Measurements from ENCODE around the gene PARP4. TPM values are rescaled to one million over a fixed set of nuclear protein-coding genes. Genes with fewer than 3 reads are reported as not detected.
"Not testable (repeated sequence)": the region's sequence is repeated elsewhere in the genome, so short reads cannot be mapped to it uniquely, and the experiment has no call there.

The PARP4 gene
- total and polyA plus RNA-seq, 2 experiments from 2014 or later: 12.9 to 32.9 TPM

DNA sequence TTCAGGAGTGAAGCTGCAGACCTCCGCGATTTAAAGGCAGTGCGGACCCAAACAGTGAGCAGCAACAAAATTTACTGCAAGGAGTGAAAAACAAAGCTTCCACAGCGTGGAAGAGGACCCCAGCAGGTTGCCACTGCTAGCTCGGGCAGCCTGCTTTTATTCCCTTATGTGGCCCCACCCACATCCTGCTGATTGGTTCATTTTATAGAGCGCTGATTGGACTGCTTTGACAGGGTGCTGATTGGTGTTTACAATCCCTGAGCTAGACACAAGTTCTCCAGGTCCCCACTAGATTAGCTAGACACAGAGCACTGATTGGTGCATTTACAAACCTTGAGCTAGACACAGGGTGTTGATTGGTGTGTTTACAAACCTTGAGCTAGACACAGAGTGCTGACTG is 6.3 kb downstream of the PARP4 start:
- not testable (repeated sequence) for H3K27me3 ChIP-seq (ENCODE audit: insufficient read depth); H3K27me3 Mint-ChIP-seq (ENCODE audit: insufficient read depth, low read depth, poor library complexity); H3K36me3 ChIP-seq (ENCODE audit: insufficient read depth); H2AFZ ChIP-seq; ATAC-seq; H3K4me1 ChIP-seq (ENCODE audit: insufficient read depth); H4K20me1 ChIP-seq (replicated peaks; ENCODE audit: insufficient read depth); H3K27ac Mint-ChIP-seq; H3K4me1 Mint-ChIP-seq; H3K4me3 Mint-ChIP-seq; H3K27ac ChIP-seq (ENCODE audit: low read depth); H3K4me2 ChIP-seq; DNase-seq (ENCODE audit: low spot score); H3K4me3 ChIP-seq; H3K9me2 ChIP-seq (ENCODE audit: insufficient read depth); H3F3A ChIP-seq (replicated peaks; ENCODE audit: low read depth)
- H3K79me2 ChIP-seq (replicated peaks; ENCODE audit: insufficient read depth): peaks cover 48% of the 10 kb centered on the region
- H3K36me3 Mint-ChIP-seq (ENCODE audit: low read depth): peaks cover 24% of the 10 kb centered on the region
- peaks cover 10% of the 10 kb centered on the region for H3K9me3 Mint-ChIP-seq

DNA sequence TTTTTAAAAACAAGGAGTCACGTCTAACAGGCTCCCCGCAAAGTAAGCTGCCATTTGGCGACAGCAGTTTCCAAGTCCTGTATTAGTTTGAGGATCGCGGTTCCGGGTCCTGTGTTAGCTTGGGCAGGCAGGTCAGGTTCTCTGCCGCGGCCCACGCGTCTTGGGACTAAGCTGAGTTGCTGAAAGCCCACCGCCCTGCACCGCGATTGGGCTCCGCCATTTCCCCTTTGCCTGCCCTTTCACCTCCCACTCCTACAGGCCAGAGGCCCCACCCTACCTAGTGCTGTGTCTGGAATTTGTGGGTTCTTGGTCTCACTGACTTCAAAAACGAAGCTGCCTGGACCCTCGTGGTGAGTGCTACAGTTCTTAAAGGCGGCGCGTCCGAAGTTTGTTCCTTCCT is 6.8 kb downstream of the PARP4 start:
- Mint-ChIP-seq H3K4me1 (peaks cover 4% of the 10 kb centered on the region), H3K36me3 (ENCODE audit: low read depth) (peaks cover 21% of the 10 kb centered on the region), H3K4me3 (no peak overlapping the region), H3K27ac (no peak overlapping the region), H3K9me3 (peaks cover 10% of the 10 kb centered on the region), H3K27me3 (ENCODE audit: insufficient read depth, low read depth, poor library complexity) (no peaks in the 10 kb centered on the region)
- no peak overlapping the region for H3K4me3 ChIP-seq
- H3F3A ChIP-seq (replicated peaks; ENCODE audit: low read depth): no peaks in the 10 kb centered on the region
- DNase-seq (ENCODE audit: low spot score) (no peak), ATAC-seq (no peak)
- no peaks in the 10 kb centered on the region for H3K27me3 ChIP-seq (ENCODE audit: insufficient read depth)
- H4K20me1 ChIP-seq (replicated peaks; ENCODE audit: insufficient read depth): 0 out of 2 replicates have a peak, but pooled peaks cover 5% of the 10 kb centered on the region
- H3K79me2 ChIP-seq (replicated peaks; ENCODE audit: insufficient read depth): peaks cover 43% of the 10 kb centered on the region
- TF ChIP-seq JUNB (IDR thresholded peaks at IDR 0.05; ENCODE audit: unreplicated experiment) (no peak), EZH2phosphoT487 (IDR thresholded peaks at IDR 0.05; ENCODE audit: unreplicated experiment) (no peak), NANOG (IDR thresholded peaks at IDR 0.05; ENCODE audit: borderline replicate concordance) (no peak), ZNF462 (CRISPR knock-in tag; IDR thresholded peaks at IDR 0.05) (no peak), EZH2 (IDR thresholded peaks at IDR 0.05; ENCODE audit: low read depth, unreplicated experiment) (no peak), ZNF114 (CRISPR knock-in tag; IDR thresholded peaks at IDR 0.05) (no peak), POLR2AphosphoS5 (IDR thresholded peaks at IDR 0.05; ENCODE audit: low read depth) (no peak)
- TF ChIP-seq, protein P1, sequence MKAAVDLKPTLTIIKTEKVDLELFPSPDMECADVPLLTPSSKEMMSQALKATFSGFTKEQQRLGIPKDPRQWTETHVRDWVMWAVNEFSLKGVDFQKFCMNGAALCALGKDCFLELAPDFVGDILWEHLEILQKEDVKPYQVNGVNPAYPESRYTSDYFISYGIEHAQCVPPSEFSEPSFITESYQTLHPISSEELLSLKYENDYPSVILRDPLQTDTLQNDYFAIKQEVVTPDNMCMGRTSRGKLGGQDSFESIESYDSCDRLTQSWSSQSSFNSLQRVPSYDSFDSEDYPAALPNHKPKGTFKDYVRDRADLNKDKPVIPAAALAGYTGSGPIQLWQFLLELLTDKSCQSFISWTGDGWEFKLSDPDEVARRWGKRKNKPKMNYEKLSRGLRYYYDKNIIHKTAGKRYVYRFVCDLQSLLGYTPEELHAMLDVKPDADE (IDR thresholded peaks at IDR 0.05): no peak
- no peak overlapping the region for H2AFZ ChIP-seq
- H3K4me1 ChIP-seq (ENCODE audit: insufficient read depth): no peaks in the 10 kb centered on the region
- H3K4me2 ChIP-seq: no peak overlapping the region
- H3K9me2 ChIP-seq (ENCODE audit: insufficient read depth): no peaks in the 10 kb centered on the region
- H3K27ac ChIP-seq (ENCODE audit: low read depth): no peak overlapping the region
- H3K36me3 ChIP-seq (ENCODE audit: insufficient read depth): no peaks in the 10 kb centered on the region
